GM23338 (cell line): ENCODE results near the gene FOXA1. TPM values are rescaled to one million over a fixed set of nuclear protein-coding genes. Genes with fewer than 3 reads are reported as not detected.

Experiments
- ATAC-seq: fragments of 200-7000 bp; cut with Tn5 transposase; 3 replicates; pipeline ENCODE4 v1.9.1; 2020
- DNase-seq: peaks from one replicate; pipeline ENCODE4 v3.0.0-alpha.2; 2015; ENCODE audit warnings: low spot score
- H2AFZ ChIP-seq: fragments of 200-600 bp; sonication (generic); 2 replicates; pipeline ENCODE4 v1.8.0; 2016; ENCODE audit warnings: antibody characterized with exemption, mild to moderate bottlenecking, moderate library complexity
- H3F3A ChIP-seq: fragments of 200-600 bp; sonication (generic); replicated peaks from 2 replicates; pipeline ENCODE4 v1.8.0; 2017; ENCODE audit warnings: antibody characterized with exemption, mixed run types, low read depth
- H3K27ac ChIP-seq: fragments of 200-600 bp; sonication (generic); 2 replicates; pipeline ENCODE4 v1.6.1; 2016; ENCODE audit warnings: low read depth
- H3K27me3 ChIP-seq: fragments of 200-600 bp; sonication (generic); 2 replicates; pipeline ENCODE4 v1.8.0; 2016; ENCODE audit warnings: mild to moderate bottlenecking, mixed run types, moderate library complexity; ENCODE audit not compliant: insufficient read depth
- H3K36me3 ChIP-seq: fragments of 200-600 bp; sonication (generic); 2 replicates; pipeline ENCODE4 v1.8.0; 2016; ENCODE audit warnings: mild to moderate bottlenecking; ENCODE audit not compliant: insufficient read depth
- H3K4me1 ChIP-seq: fragments of 200-600 bp; sonication (generic); 2 replicates; pipeline ENCODE4 v1.8.0; 2016; ENCODE audit warnings: mild to moderate bottlenecking, moderate library complexity; ENCODE audit not compliant: insufficient read depth
- H3K4me2 ChIP-seq: fragments of 200-600 bp; sonication (generic); 2 replicates; pipeline ENCODE4 v1.7.1; 2017; ENCODE audit warnings: mixed run types
- H3K4me3 ChIP-seq: fragments of 200-600 bp; sonication (generic); 2 replicates; pipeline ENCODE4 v1.6.1; 2016; ENCODE audit warnings: mixed run types
- H3K79me2 ChIP-seq: fragments of 200-600 bp; sonication (generic); replicated peaks from 2 replicates; pipeline ENCODE4 v1.8.0; 2017; ENCODE audit warnings: mild to moderate bottlenecking; ENCODE audit not compliant: insufficient read depth
- H3K9me2 ChIP-seq: fragments of 200-600 bp; sonication (generic); 2 replicates; pipeline ENCODE4 v1.8.0; 2017; ENCODE audit not compliant: insufficient read depth
- H4K20me1 ChIP-seq: fragments of 200-600 bp; sonication (generic); replicated peaks from 2 replicates; pipeline ENCODE4 v1.8.0; 2017; ENCODE audit warnings: mild to moderate bottlenecking; ENCODE audit not compliant: insufficient read depth
- H3K27ac Mint-ChIP-seq: 2 replicates; pipeline ENCODE4 v1.8.0; 2020; ENCODE audit warnings: inconsistent platforms, mild to moderate bottlenecking, moderate library complexity, mixed read lengths
- H3K27me3 Mint-ChIP-seq: 3 replicates; pipeline ENCODE4 v1.8.0; 2022; ENCODE audit warnings: low read depth, mild to moderate bottlenecking, moderate library complexity, mixed read lengths, inconsistent platforms; ENCODE audit not compliant: insufficient read depth, poor library complexity
- H3K36me3 Mint-ChIP-seq: 3 replicates; pipeline ENCODE4 v1.8.0; 2021; ENCODE audit warnings: low read depth, mild to moderate bottlenecking, inconsistent platforms, moderate library complexity, mixed read lengths
- H3K4me1 Mint-ChIP-seq: 3 replicates; pipeline ENCODE4 v1.8.0; 2020; ENCODE audit warnings: mild to moderate bottlenecking, inconsistent platforms, mixed read lengths
- H3K4me3 Mint-ChIP-seq: 3 replicates; pipeline ENCODE4 v1.8.0; 2021; ENCODE audit warnings: moderate library complexity, mild to moderate bottlenecking, inconsistent platforms, mixed read lengths
- H3K9me3 Mint-ChIP-seq: 3 replicates; pipeline ENCODE4 v1.8.0; 2020; ENCODE audit warnings: moderate library complexity, mild to moderate bottlenecking, inconsistent platforms, mixed read lengths
- EZH2 ChIP-seq: fragments of 200-600 bp; sonication (generic); IDR thresholded peaks from one replicate; pipeline ENCODE4 v1.8.0; 2017; ENCODE audit warnings: antibody characterized with exemption, mild to moderate bottlenecking, low read depth; ENCODE audit not compliant: unreplicated experiment
- ZNF331 ChIP-seq: fragments of 250-450 bp; sonication (Bioruptor Pico); IDR thresholded peaks from 2 replicates; pipeline ENCODE4 v1.5.0; 2020; ENCODE audit warnings: low read depth, mild to moderate bottlenecking, moderate library complexity
- polyA plus RNA-seq: library from polyadenylated mRNA; unstranded; fragments of >200 nt; fragmentation: Nextera tagmentation; extraction: Ambion mirVana; gene quantifications from 2 replicates; pipeline ENCODE4 v1.2.1, GENCODE V29; 2016
- total RNA-seq: library from RNA; depleted of rRNA; stranded (reverse); fragments of >200 nt; shearing (Covaris generic); gene quantifications from 2 replicates; pipeline ENCODE4 v1.2.3, GENCODE V29; 2014
- TF ChIP-seq, protein P1 (sequence below): fragments of 250-450 bp; sonication (Bioruptor Pico); IDR thresholded peaks from 2 replicates; pipeline ENCODE4 v1.5.0; 2020; ENCODE audit warnings: mild to moderate bottlenecking, moderate library complexity
- TF ChIP-seq, protein P2 (sequence below), 2 experiments: fragments of 200-600 bp in 1 of 2; sonication (generic) in 1 of 2; conservative IDR thresholded peaks; 2 replicates each; pipeline versions ENCODE4 v1.5.1 to v1.6.1; 2016 to 2017; ENCODE audit warnings: antibody characterized with exemption in 2 of 2, low read depth in 2 of 2, mild to moderate bottlenecking in 2 of 2, moderate library complexity in 1 of 2

Gene FOXA1
- total and polyA plus RNA-seq, 2 experiments from 2014 or later = not detected

DNA sequence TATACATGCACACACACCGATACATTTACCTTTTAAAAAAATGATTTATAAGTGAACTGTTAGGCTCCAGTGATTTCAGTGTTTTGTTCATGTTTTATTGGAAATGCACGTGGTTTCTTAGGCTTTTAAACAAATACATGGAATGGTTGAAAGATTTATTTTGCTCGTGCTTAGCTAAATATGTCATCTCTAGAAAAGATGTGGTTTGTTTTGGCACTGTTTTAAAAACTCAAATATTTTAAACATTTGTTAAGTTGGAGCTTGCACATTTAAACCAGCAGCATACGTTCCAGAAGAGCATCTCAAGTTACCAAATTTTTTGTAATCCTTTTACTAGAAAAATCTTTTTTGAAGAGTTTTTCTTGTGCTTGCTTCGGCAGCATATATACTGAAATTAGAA, 44.5 kb downstream of the FOXA1 start (continued):
- TF ChIP-seq, protein P1, sequence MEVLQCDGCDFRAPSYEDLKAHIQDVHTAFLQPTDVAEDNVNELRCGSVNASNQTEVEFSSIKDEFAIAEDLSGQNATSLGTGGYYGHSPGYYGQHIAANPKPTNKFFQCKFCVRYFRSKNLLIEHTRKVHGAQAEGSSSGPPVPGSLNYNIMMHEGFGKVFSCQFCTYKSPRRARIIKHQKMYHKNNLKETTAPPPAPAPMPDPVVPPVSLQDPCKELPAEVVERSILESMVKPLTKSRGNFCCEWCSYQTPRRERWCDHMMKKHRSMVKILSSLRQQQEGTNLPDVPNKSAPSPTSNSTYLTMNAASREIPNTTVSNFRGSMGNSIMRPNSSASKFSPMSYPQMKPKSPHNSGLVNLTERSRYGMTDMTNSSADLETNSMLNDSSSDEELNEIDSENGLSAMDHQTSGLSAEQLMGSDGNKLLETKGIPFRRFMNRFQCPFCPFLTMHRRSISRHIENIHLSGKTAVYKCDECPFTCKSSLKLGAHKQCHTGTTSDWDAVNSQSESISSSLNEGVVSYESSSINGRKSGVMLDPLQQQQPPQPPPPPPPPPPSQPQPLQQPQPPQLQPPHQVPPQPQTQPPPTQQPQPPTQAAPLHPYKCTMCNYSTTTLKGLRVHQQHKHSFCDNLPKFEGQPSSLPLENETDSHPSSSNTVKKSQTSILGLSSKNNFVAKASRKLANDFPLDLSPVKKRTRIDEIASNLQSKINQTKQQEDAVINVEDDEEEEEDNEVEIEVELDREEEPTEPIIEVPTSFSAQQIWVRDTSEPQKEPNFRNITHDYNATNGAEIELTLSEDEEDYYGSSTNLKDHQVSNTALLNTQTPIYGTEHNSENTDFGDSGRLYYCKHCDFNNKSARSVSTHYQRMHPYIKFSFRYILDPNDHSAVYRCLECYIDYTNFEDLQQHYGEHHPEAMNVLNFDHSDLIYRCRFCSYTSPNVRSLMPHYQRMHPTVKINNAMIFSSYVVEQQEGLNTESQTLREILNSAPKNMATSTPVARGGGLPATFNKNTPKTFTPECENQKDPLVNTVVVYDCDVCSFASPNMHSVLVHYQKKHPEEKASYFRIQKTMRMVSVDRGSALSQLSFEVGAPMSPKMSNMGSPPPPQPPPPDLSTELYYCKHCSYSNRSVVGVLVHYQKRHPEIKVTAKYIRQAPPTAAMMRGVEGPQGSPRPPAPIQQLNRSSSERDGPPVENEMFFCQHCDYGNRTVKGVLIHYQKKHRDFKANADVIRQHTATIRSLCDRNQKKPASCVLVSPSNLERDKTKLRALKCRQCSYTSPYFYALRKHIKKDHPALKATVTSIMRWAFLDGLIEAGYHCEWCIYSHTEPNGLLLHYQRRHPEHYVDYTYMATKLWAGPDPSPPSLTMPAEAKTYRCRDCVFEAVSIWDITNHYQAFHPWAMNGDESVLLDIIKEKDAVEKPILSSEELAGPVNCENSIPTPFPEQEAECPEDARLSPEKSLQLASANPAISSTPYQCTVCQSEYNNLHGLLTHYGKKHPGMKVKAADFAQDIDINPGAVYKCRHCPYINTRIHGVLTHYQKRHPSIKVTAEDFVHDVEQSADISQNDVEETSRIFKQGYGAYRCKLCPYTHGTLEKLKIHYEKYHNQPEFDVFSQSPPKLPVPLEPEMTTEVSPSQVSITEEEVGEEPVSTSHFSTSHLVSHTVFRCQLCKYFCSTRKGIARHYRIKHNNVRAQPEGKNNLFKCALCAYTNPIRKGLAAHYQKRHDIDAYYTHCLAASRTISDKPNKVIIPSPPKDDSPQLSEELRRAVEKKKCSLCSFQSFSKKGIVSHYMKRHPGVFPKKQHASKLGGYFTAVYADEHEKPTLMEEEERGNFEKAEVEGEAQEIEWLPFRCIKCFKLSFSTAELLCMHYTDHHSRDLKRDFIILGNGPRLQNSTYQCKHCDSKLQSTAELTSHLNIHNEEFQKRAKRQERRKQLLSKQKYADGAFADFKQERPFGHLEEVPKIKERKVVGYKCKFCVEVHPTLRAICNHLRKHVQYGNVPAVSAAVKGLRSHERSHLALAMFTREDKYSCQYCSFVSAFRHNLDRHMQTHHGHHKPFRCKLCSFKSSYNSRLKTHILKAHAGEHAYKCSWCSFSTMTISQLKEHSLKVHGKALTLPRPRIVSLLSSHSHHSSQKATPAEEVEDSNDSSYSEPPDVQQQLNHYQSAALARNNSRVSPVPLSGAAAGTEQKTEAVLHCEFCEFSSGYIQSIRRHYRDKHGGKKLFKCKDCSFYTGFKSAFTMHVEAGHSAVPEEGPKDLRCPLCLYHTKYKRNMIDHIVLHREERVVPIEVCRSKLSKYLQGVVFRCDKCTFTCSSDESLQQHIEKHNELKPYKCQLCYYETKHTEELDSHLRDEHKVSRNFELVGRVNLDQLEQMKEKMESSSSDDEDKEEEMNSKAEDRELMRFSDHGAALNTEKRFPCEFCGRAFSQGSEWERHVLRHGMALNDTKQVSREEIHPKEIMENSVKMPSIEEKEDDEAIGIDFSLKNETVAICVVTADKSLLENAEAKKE (CRISPR knock-in tag) = no peak
- TF ChIP-seq, protein P2, sequence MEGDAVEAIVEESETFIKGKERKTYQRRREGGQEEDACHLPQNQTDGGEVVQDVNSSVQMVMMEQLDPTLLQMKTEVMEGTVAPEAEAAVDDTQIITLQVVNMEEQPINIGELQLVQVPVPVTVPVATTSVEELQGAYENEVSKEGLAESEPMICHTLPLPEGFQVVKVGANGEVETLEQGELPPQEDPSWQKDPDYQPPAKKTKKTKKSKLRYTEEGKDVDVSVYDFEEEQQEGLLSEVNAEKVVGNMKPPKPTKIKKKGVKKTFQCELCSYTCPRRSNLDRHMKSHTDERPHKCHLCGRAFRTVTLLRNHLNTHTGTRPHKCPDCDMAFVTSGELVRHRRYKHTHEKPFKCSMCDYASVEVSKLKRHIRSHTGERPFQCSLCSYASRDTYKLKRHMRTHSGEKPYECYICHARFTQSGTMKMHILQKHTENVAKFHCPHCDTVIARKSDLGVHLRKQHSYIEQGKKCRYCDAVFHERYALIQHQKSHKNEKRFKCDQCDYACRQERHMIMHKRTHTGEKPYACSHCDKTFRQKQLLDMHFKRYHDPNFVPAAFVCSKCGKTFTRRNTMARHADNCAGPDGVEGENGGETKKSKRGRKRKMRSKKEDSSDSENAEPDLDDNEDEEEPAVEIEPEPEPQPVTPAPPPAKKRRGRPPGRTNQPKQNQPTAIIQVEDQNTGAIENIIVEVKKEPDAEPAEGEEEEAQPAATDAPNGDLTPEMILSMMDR (conservative IDR thresholded peaks at IDR 0.05; ENCODE audit: low read depth in 2 of 2) = no peak
- no peak for TF ChIP-seq EZH2

DNA sequence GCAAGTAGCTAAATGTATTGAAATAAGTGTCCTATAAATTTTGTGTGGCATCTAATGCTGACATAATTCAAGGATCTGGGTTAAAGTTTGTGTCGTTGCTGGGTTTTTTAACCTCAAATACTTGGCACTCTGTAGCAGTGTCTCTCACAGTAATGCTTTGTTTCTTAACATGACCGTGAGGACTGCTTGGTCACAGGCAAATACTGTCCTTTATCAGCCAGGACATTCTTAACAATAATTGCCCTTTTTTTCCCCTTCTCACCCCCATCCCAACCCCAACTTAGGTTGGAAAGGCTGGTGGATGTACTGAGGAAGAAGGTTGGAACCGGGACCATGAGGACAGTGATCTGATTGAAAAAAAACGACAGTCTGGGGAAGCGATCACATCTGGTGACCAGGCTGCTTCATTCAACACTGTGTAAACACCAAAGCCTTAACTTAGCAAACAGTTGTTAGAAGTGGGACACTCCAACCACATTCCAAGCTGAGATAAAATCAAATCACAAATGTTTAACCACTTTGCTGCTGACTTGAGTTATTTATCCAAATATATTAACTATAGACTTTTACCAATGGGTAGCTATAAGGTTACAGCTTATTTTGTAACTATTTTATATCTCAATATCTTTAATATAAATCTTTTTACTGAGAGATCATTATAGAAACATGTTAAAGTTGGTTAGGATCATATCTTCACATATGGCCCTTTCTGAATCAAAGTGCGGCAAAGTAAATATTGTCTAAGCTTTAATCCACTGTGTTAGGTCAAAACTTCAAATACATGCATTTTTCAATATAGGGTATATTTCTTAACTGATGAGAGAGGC, 48.2 kb downstream of the FOXA1 start:
- H3K27ac ChIP-seq = no peak overlapping the region
- ATAC-seq = no peak

More for the DNA sequence above, 48.2 kb downstream of the FOXA1 start:
- Histone ChIP-seq H3K4me1 (no peaks in the 10 kb centered on the region), H3K4me3 (no peak overlapping the region), H2AFZ (no peak overlapping the region), H3F3A (no peaks in the 10 kb centered on the region), H3K4me2 (no peak overlapping the region), H4K20me1 (no peaks in the 10 kb centered on the region), H3K36me3 (no peaks in the 10 kb centered on the region), H3K79me2 (no peaks in the 10 kb centered on the region), H3K9me2 (no peaks in the 10 kb centered on the region), H3K27me3 (no peaks in the 10 kb centered on the region)
- Mint-ChIP-seq H3K27me3 (no peaks in the 10 kb centered on the region), H3K4me1 (no peaks in the 10 kb centered on the region), H3K4me3 (no peak overlapping the region), H3K9me3 (no peaks in the 10 kb centered on the region), H3K27ac (no peak overlapping the region), H3K36me3 (no peaks in the 10 kb centered on the region)
- DNase-seq = no peak
- no peak for TF ChIP-seq ZNF331 (CRISPR knock-in tag)
- TF ChIP-seq EZH2 = no peak
